ENCODE data around the gene ATG5.

ATG5 gene

DNA sequence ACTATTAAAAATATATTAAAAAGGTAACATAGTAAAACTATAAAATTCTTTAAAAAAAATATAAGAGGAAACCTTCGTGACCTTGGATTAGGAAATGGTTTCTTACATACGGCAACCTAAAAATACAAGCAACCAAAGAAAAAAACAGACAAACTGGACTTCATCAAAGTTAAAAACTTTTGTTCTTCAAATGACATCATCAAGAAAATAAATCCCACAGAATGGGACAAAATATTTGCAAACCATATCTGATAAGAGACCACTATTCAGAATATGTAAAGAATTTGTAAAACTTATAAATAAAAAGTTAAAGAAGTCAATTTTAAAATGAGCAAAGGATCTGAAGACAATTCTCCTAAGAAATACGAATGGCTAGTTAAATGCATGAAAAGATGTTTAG, 110.0 kb downstream of the ATG5 start:
- Histone ChIP-seq H3K27me3 (ENCODE audit: low read depth, low read length) (no peaks in the 10 kb centered on the region), H3K4me2 (ENCODE audit: low read length) (no peak overlapping the region), H2AFZ (ENCODE audit: low read depth, low read length) (no peak overlapping the region), H3K36me3 (replicated peaks; ENCODE audit: low read depth, low read length) (no peaks in the 10 kb centered on the region), H3K9ac (ENCODE audit: low read length) (no peak overlapping the region), H3K4me3 (ENCODE audit: low read length) (no peak overlapping the region), H3K79me2 (ENCODE audit: low read length) (peaks cover 11% of the 10 kb centered on the region), H3K4me1 (ENCODE audit: low read length) (peaks cover 54% of the 10 kb centered on the region), H3K9me3 (ENCODE audit: insufficient read depth, low read length) (no peaks in the 10 kb centered on the region), H3K27ac (ENCODE audit: low read length) (no peak overlapping the region), H4K20me1 (ENCODE audit: insufficient read depth, low read length) (no peaks in the 10 kb centered on the region)
- no peak for TF ChIP-seq EZH2phosphoT487 (IDR thresholded peaks at IDR 0.05; ENCODE audit: low read depth)
- TF ChIP-seq, protein P1, sequence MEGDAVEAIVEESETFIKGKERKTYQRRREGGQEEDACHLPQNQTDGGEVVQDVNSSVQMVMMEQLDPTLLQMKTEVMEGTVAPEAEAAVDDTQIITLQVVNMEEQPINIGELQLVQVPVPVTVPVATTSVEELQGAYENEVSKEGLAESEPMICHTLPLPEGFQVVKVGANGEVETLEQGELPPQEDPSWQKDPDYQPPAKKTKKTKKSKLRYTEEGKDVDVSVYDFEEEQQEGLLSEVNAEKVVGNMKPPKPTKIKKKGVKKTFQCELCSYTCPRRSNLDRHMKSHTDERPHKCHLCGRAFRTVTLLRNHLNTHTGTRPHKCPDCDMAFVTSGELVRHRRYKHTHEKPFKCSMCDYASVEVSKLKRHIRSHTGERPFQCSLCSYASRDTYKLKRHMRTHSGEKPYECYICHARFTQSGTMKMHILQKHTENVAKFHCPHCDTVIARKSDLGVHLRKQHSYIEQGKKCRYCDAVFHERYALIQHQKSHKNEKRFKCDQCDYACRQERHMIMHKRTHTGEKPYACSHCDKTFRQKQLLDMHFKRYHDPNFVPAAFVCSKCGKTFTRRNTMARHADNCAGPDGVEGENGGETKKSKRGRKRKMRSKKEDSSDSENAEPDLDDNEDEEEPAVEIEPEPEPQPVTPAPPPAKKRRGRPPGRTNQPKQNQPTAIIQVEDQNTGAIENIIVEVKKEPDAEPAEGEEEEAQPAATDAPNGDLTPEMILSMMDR (IDR thresholded peaks at IDR 0.05; ENCODE audit: low read depth, low read length): no peak

DNA sequence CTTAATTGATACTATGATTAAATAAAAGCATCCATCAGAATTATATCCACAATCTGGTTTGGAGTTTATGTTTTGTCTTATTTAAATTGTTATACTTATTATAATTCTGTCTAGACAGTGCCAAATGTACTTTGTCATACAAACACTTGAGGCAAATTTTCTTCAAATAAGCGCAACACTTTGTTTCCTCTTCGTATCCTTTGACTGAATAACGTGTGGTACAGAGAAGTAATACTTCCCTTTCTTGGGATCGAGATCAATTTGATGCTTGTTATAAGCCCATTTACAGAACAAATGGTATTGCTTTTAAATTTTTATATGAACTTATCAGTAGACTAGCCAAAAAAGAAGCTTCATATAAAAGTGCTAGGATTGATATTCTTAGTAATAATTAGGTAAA, 111.0 kb downstream of the ATG5 start:
- Histone ChIP-seq H3K79me2 (ENCODE audit: low read length) (peaks cover 4% of the 10 kb centered on the region), H3K9me3 (ENCODE audit: insufficient read depth, low read length) (no peaks in the 10 kb centered on the region), H3K27ac (ENCODE audit: low read length) (no peak overlapping the region), H3K9ac (ENCODE audit: low read length) (no peak overlapping the region), H3K4me2 (ENCODE audit: low read length) (peak overlapping the region; percentile 0; the same call in 1 of the 2 replicates), H3K27me3 (ENCODE audit: low read depth, low read length) (no peaks in the 10 kb centered on the region), H3K4me3 (ENCODE audit: low read length) (no peak overlapping the region), H3K4me1 (ENCODE audit: low read length) (peaks cover 45% of the 10 kb centered on the region), H3K36me3 (replicated peaks; ENCODE audit: low read depth, low read length) (no peaks in the 10 kb centered on the region), H4K20me1 (ENCODE audit: insufficient read depth, low read length) (no peaks in the 10 kb centered on the region), H2AFZ (ENCODE audit: low read depth, low read length) (no peak overlapping the region)
- TF ChIP-seq, protein P1 (IDR thresholded peaks at IDR 0.05; ENCODE audit: low read depth, low read length): no peak
- no peak for TF ChIP-seq EZH2phosphoT487 (IDR thresholded peaks at IDR 0.05; ENCODE audit: low read depth)

DNA sequence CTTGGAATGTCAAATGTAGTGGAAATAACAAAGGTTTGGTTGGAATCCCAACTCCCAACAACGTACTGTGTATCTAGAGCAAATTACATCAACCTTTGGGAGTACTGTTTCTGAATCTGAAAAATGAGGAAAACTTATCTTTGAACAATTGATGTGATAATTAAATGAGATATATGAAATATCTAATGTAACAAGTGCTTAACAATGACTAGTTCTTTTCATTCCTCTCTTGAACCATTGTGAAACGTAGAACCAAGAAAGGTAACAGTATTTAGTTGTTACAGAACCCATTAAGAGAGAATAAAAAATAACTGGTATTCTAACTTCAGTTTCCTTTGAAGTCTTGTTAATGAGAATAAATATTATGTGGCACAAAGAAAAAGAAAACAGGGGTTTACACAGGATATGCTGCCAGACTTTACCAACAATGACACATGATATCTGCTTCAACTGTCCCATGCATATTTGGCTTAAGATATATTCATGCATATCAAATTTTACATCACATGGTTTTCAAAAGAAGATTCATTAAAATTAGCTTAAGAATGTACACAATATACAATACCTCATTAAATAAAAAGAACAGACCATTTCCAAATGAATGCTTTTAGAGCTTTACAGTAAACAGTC, 111.8 kb downstream of the ATG5 start:
- no peak overlapping the region for H3K27ac ChIP-seq (ENCODE audit: low read length)
- H3K9me3 ChIP-seq (ENCODE audit: insufficient read depth, low read length): peaks cover 5% of the 10 kb centered on the region; the same call in 1 of the 2 replicates
- TF ChIP-seq, protein P1 (IDR thresholded peaks at IDR 0.05; ENCODE audit: low read depth, low read length): no peak
- no peak for TF ChIP-seq EZH2phosphoT487 (IDR thresholded peaks at IDR 0.05; ENCODE audit: low read depth)
- peaks cover 40% of the 10 kb centered on the region for H3K4me1 ChIP-seq (ENCODE audit: low read length)
- H3K79me2 ChIP-seq (ENCODE audit: low read length): no peaks in the 10 kb centered on the region; the same call in 1 of the 2 replicates
- no peak overlapping the region for H3K9ac ChIP-seq (ENCODE audit: low read length)
- H3K4me2 ChIP-seq (ENCODE audit: low read length): peak overlapping the region; percentile 0; the same call in 1 of the 2 replicates
- H4K20me1 ChIP-seq (ENCODE audit: insufficient read depth, low read length): no peaks in the 10 kb centered on the region
- no peaks in the 10 kb centered on the region for H3K27me3 ChIP-seq (ENCODE audit: low read depth, low read length)
- H3K36me3 ChIP-seq (replicated peaks; ENCODE audit: low read depth, low read length): peaks cover 7% of the 10 kb centered on the region
- H2AFZ ChIP-seq (ENCODE audit: low read depth, low read length): no peak overlapping the region
- no peak overlapping the region for H3K4me3 ChIP-seq (ENCODE audit: low read length)

DNA sequence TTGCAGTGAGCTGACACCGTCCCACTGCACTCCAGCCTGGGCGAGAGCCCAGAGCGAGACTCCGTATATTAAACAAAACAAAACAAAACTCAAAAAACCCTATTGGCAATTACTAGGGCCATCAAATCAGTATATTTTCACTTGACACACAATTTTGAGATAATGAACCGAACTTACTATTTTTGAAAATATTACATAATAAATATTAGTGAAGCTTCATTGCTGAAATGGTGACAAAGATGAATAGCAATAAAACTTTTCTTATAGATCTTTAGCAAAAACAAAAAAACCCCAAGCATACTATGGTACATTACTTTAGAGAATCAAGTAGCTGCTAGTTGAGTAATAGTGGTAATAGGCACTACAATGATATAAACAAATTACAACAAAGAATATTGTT, 113.0 kb downstream of the ATG5 start:
- H3K9me3 ChIP-seq (ENCODE audit: insufficient read depth, low read length): peaks cover 5% of the 10 kb centered on the region; the same call in 1 of the 2 replicates
- peaks cover 30% of the 10 kb centered on the region for H3K4me1 ChIP-seq (ENCODE audit: low read length)
- H2AFZ ChIP-seq (ENCODE audit: low read depth, low read length): no peak overlapping the region
- no peak overlapping the region for H3K4me3 ChIP-seq (ENCODE audit: low read length)
- H4K20me1 ChIP-seq (ENCODE audit: insufficient read depth, low read length): no peaks in the 10 kb centered on the region
- no peak overlapping the region for H3K4me2 ChIP-seq (ENCODE audit: low read length)
- no peak overlapping the region for H3K9ac ChIP-seq (ENCODE audit: low read length)
- H3K36me3 ChIP-seq (replicated peaks; ENCODE audit: low read depth, low read length): peaks cover 9% of the 10 kb centered on the region
- H3K79me2 ChIP-seq (ENCODE audit: low read length): no peaks in the 10 kb centered on the region; the same call in 1 of the 2 replicates
- no peak overlapping the region for H3K27ac ChIP-seq (ENCODE audit: low read length)
- no peak for TF ChIP-seq EZH2phosphoT487 (IDR thresholded peaks at IDR 0.05; ENCODE audit: low read depth)
- no peaks in the 10 kb centered on the region for H3K27me3 ChIP-seq (ENCODE audit: low read depth, low read length)
